Kidney epithelial cell (primary cell): Measurements from ENCODE around the gene B3GAT1. TPM values are rescaled to one million over a fixed set of nuclear protein-coding genes. Genes with fewer than 3 reads are reported as not detected.

Experiments
- DNase-seq: peaks from one replicate; pipeline ENCODE4 v3.0.0-alpha.2; 2010; ENCODE audit warnings: low read depth
- H3K27me3 ChIP-seq: 2 replicates; pipeline ENCODE4 v1.6.0; 2011; ENCODE audit warnings: low read length; ENCODE audit not compliant: control insufficient read depth, insufficient read depth
- H3K36me3 ChIP-seq: 2 replicates; pipeline ENCODE4 v1.5.1; 2011; ENCODE audit warnings: low read length; ENCODE audit not compliant: control insufficient read depth, insufficient read depth
- H3K4me3 ChIP-seq: 2 replicates; pipeline ENCODE4 v1.5.1; 2011; ENCODE audit warnings: low read depth, mild to moderate bottlenecking, control low read depth, low read length
- total RNA-seq: library from RNA; depleted of rRNA; stranded (reverse); fragments of >200 nt; gene quantifications from 2 replicates; pipeline ENCODE4 v1.2.3, GENCODE V29; 2015
- TF ChIP-seq, protein P1 (sequence below): IDR thresholded peaks from 2 replicates; pipeline ENCODE4 v1.5.1; 2011; ENCODE audit warnings: mild to moderate bottlenecking, moderate library complexity, low read length, control low read depth, inconsistent platforms; ENCODE audit not compliant: insufficient read depth, poor library complexity, severe bottlenecking

The B3GAT1 gene
- total RNA-seq, 1 donor from 2014 or later: 0.71 TPM

DNA sequence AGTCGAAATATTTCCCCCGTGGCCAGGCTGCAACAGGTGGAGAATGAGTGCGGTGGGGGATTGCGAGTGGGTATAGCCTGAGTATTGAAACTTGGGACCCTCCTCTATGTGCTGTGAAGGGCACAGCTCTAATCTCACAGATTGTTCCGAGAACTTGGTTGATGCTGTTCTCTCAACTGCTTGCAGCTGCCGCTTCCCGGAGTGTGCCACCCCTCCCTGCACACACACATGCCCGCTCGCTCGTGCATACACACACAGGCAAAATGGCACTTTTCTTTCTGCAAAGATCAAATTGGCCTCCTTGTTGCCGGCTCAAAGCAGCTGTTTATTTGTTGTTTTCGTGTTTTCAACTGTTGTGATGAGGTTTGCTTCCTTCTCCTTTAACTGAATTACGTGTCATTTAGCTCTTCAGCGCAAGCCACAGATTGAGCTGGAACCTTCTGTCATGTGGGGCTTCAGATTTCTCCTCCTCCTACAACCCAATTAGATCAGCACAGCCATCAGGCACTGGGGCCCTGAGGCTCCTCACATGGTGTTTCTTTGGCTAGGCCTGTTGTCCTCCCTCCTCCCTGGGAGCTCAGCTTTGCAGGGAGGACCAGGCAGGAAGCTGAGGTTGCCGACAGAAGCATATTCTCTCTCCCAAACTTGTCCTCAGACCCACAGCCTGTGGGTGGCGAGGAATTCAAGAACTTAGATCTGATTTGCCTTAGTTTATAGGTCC is 13.9 kb upstream of the B3GAT1 start:
- Histone ChIP-seq H3K27me3 (no peaks in the 10 kb centered on the region), H3K4me3 (no peak overlapping the region), H3K36me3 (no peaks in the 10 kb centered on the region)
- DNase-seq: no peak
- TF ChIP-seq, protein P1, sequence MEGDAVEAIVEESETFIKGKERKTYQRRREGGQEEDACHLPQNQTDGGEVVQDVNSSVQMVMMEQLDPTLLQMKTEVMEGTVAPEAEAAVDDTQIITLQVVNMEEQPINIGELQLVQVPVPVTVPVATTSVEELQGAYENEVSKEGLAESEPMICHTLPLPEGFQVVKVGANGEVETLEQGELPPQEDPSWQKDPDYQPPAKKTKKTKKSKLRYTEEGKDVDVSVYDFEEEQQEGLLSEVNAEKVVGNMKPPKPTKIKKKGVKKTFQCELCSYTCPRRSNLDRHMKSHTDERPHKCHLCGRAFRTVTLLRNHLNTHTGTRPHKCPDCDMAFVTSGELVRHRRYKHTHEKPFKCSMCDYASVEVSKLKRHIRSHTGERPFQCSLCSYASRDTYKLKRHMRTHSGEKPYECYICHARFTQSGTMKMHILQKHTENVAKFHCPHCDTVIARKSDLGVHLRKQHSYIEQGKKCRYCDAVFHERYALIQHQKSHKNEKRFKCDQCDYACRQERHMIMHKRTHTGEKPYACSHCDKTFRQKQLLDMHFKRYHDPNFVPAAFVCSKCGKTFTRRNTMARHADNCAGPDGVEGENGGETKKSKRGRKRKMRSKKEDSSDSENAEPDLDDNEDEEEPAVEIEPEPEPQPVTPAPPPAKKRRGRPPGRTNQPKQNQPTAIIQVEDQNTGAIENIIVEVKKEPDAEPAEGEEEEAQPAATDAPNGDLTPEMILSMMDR: no peak

DNA sequence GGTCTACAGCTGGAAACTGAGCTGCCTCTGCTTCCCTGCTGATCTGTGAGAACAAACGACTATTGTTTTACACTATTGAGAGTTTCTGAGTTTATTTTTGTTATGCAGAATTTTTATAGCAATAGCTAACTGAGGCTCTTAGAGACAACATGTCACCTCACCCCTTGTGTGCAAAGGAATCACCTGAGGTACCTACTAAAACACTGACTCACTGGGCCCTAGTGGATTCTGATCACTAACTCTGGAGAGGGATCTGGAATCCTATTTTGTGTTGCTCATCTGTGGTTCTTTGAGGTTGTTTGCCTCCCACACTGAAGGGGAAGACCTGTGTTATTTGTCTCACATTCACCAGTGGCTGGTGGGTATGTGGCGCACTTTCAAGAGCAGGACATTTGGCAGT is 13.4 kb upstream of the B3GAT1 start:
- DNase-seq: no peak
- TF ChIP-seq, protein P1: no peak
- Histone ChIP-seq H3K27me3 (no peaks in the 10 kb centered on the region), H3K4me3 (no peak overlapping the region), H3K36me3 (no peaks in the 10 kb centered on the region)

- no peaks in the 10 kb centered on the region for H3K36me3 ChIP-seq
- DNase-seq: no peak
- TF ChIP-seq, protein P1: no peak
- H3K4me3 ChIP-seq: no peak overlapping the region
- no peaks in the 10 kb centered on the region for H3K27me3 ChIP-seq
These were observed 11.1 kb upstream of the B3GAT1 start for GRCh38 chr11:134423106-134423505.

DNA sequence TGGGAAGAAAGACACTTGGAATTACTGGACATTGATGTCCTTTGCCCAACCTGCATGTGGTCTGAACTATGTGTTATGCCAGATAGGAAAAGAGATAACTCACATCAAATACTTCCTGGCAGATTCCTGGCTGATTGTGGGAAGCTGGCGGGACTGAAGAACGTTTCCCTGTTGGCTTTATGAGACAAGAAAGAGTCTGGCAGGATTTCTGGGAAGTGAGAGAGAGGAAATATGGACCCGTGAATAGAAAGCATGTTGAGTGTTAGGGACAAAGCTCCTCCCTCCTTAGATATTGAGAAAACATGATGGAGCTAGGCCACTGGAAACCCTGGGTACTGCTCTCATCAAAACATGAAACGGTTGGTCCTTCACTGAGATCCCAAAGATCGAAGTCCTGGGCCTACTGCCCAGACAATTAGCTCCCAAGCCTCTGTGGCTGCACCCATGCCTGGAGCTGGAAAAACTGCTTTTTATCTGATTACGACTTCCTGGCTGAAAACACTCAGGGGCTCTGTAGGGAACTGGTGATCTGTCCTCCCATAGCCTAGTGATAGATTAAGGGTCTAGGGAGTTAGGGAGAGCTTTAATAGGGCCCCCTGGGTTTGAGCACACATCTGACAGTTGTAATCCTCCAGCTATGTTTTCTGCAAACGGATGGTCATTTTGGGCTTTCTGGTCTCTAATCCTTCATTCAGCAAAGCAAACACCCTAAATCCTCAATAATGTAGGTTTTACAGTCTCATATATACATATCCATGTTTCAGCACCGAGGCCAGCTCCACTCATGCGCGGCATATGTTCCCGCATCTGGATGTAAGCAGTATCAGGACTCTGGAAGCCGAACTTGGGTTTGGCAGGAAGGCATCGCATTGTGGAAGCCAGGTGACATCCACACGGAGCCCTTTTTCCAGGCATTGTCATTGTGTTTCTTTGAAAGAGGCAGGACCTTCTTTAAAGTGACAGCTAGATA is 6.1 kb upstream of the B3GAT1 start:
- no peaks in the 10 kb centered on the region for H3K36me3 ChIP-seq
- no peak for DNase-seq
- H3K4me3 ChIP-seq: no peak overlapping the region
- TF ChIP-seq, protein P1: no peak
- H3K27me3 ChIP-seq: peaks cover 14% of the 10 kb centered on the region

DNA sequence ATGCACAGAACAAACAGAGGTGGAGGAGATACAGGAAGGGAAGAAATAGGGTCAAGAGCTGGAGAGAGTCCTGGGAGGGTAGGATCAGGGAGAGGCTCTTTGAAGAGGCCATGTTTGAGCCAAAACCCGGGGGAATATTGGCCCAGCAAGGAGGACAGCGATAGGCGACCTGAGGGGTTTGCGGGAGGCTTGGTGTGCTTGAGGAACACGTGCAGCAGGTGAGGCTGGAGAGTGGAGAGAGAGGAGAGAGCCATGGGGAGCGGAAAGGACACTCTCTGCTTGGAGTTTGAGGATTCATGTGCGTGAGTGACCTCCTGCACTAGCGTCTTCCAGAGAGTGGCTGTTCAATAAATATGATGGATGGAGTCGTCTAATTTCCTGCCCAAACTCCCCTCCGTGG is 4.7 kb upstream of the B3GAT1 start:
- H3K36me3 ChIP-seq: no peaks in the 10 kb centered on the region
- H3K27me3 ChIP-seq: peaks cover 23% of the 10 kb centered on the region
- TF ChIP-seq, protein P1: no peak
- DNase-seq: no peak
- no peak overlapping the region for H3K4me3 ChIP-seq
